GM23248 (cell line): Measurements from ENCODE around the gene DNAJC22.
"Not testable (repeated sequence)": the region's sequence is repeated elsewhere in the genome, so short reads cannot be mapped to it uniquely, and the experiment has no call there.

ENCODE experiments used
- EZH2 ChIP-seq: fragments of 200-600 bp; sonication (generic); IDR thresholded peaks from 2 replicates; pipeline ENCODE4 v1.6.1; 2018; ENCODE audit warnings: antibody characterized with exemption, mild to moderate bottlenecking; ENCODE audit not compliant: insufficient read depth, poor library complexity, severe bottlenecking
- EZH2phosphoT487 ChIP-seq: fragments of 200-600 bp; sonication (generic); IDR thresholded peaks from 2 replicates; pipeline ENCODE4 v1.6.1; 2018; ENCODE audit warnings: antibody characterized with exemption, moderate library complexity, mild to moderate bottlenecking, low read depth; ENCODE audit not compliant: insufficient read depth

- TF ChIP-seq EZH2, EZH2phosphoT487: not testable (repeated sequence)
These were observed 12.9 kb upstream of the DNAJC22 start for GRCh38 chr12:49333778-49334177.
